OCI-LY7 (cell line): ENCODE measurements around the gene DIABLO. TPM values are rescaled to one million over a fixed set of nuclear protein-coding genes. Genes with fewer than 3 reads are reported as not detected.

ENCODE experiments used
- BruUV-seq: library from RNA; stranded (reverse); fragments of 400-500 nt; replicated peaks from 2 replicates; lab custom pipeline; 2021; lab: Mats Ljungman, UMichigan
- CTCF ChIA-PET: fragments of 300-600 bp; sonication (Branson Sonifier 250); formaldehyde crosslinking; loops from one replicate; lab custom pipeline; 2022; ENCODE audit warnings: antibody characterized with exemption; ENCODE audit not compliant: unreplicated experiment; lab: Charles Lee
- POLR2A ChIA-PET: fragments of 300-600 bp; sonication (Branson Sonifier 250); formaldehyde crosslinking; loops from one replicate; lab custom pipeline; 2022; ENCODE audit warnings: antibody characterized with exemption; lab: Charles Lee
- DNase-seq: peaks from one replicate; pipeline ENCODE4 v3.0.0-alpha.2; 2015; ENCODE audit warnings: low spot score
- H2AFZ ChIP-seq: fragments of 200-600 bp; sonication (generic), shearing (Covaris generic); 2 replicates; pipeline ENCODE4 v1.6.1; 2014; ENCODE audit warnings: mild to moderate bottlenecking, antibody characterized with exemption, low read length, moderate library complexity
- H3K27ac ChIP-seq: fragments of 200-600 bp; sonication (generic); 2 replicates; pipeline ENCODE4 v1.5.1; 2014; ENCODE audit warnings: mixed run types, low read depth, mild to moderate bottlenecking, moderate library complexity, low read length, inconsistent platforms; ENCODE audit not compliant: poor library complexity, severe bottlenecking
- H3K36me3 ChIP-seq: fragments of 200-600 bp; sonication (generic); 2 replicates; pipeline ENCODE4 v1.6.1; 2014; ENCODE audit warnings: mild to moderate bottlenecking, antibody characterized with exemption, low read length, moderate library complexity, mixed read lengths; ENCODE audit not compliant: insufficient read depth
- H3K4me1 ChIP-seq: fragments of 200-600 bp; sonication (generic); 2 replicates; pipeline ENCODE4 v1.5.1; 2014; ENCODE audit warnings: mild to moderate bottlenecking, low read length; ENCODE audit not compliant: insufficient read depth, poor library complexity, severe bottlenecking
- H3K4me2 ChIP-seq: fragments of 200-600 bp; sonication (generic); 2 replicates; pipeline ENCODE4 v1.6.1; 2014; ENCODE audit warnings: mild to moderate bottlenecking, low read length
- H3K4me3 ChIP-seq: fragments of 200-600 bp; sonication (generic); 2 replicates; pipeline ENCODE4 v1.5.1; 2014; ENCODE audit warnings: mild to moderate bottlenecking, low read depth, low read length; ENCODE audit not compliant: poor library complexity, severe bottlenecking
- H3K79me2 ChIP-seq: fragments of 200-600 bp; sonication (generic); 2 replicates; pipeline ENCODE4 v1.6.1; 2016; ENCODE audit warnings: low read depth, mild to moderate bottlenecking, low read length, moderate library complexity, mixed read lengths; ENCODE audit not compliant: insufficient read depth
- H3K9me2 ChIP-seq: fragments of 200-600 bp; sonication (generic); 2 replicates; pipeline ENCODE4 v1.6.1; 2016; ENCODE audit warnings: mild to moderate bottlenecking, low read length, mixed read lengths; ENCODE audit not compliant: insufficient read depth
- H3K9me3 ChIP-seq: fragments of 200-600 bp; sonication (generic); 2 replicates; pipeline ENCODE4 v1.6.1; 2014; ENCODE audit warnings: mild to moderate bottlenecking, mixed run types, low read length, mixed read lengths
- H4K20me1 ChIP-seq: fragments of 200-600 bp; sonication (generic); 2 replicates; pipeline ENCODE4 v1.6.1; 2014; ENCODE audit warnings: mild to moderate bottlenecking, antibody characterized with exemption, low read length, moderate library complexity, mixed read lengths; ENCODE audit not compliant: insufficient read depth
- CTCF ChIP-seq: fragments of 200-600 bp; sonication (generic); conservative IDR thresholded peaks from 2 replicates; pipeline ENCODE4 v1.5.1; 2014; ENCODE audit warnings: mild to moderate bottlenecking, antibody characterized with exemption, low read length, moderate library complexity, mixed read lengths
- EZH2phosphoT487 ChIP-seq: fragments of 200-600 bp; sonication (generic); IDR thresholded peaks from 2 replicates; pipeline ENCODE4 v1.6.1; 2018; ENCODE audit warnings: low read depth, borderline replicate concordance, mild to moderate bottlenecking, mixed run types, antibody characterized with exemption, low read length, moderate library complexity, mixed read lengths
- intact Hi-C: fragments of 100-400 bp; cut with micrococcal nuclease; formaldehyde crosslinking; loops from one replicate; pipeline ENCODE4 v1.10.0; 2022; ENCODE audit not compliant: unreplicated experiment
- total RNA-seq, 2 experiments: library from RNA; depleted of rRNA in 1 of 2; stranded (reverse); fragments of >200 nt in 1 of 2; shearing (Covaris generic) in 1 of 2; gene quantifications; 2 replicates each; pipeline ENCODE4 v1.2.3, GENCODE V29; 2014 to 2022

Gene DIABLO
- total RNA-seq, 2 experiments from 2014 or later: 53.9 to 56.5 TPM

DNA sequence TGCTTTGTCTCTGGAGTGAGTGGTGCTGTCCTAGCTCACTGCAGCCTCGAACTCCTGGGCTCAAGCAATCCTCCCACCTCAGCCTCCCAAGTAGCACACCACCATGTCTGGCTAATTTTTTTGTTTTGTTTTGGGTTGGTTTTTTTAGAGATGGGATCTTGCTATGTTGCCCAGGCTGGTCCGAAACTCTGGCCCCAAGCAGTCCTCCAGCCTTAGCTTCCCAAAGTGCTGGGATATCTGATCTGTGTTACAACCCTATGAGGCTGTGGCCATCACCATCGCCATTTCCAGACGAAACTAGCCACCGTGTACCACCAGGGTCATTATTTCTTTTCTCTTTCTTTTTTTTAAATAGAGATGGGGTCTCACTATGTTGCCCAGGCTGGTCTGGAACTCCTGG is 54.5 kb downstream of the DIABLO start:
- ChIA-PET POLR2A (no interaction called here), CTCF (no interaction called here)
- H3K36me3 ChIP-seq: no peaks in the 10 kb centered on the region
- no peaks in the 10 kb centered on the region for H3K79me2 ChIP-seq
- no peaks in the 10 kb centered on the region for H4K20me1 ChIP-seq
- no peaks in the 10 kb centered on the region for H3K9me2 ChIP-seq
- H3K27ac ChIP-seq: no peak overlapping the region
- no peak overlapping the region for H2AFZ ChIP-seq
- intact Hi-C loops: no loop called here
- H3K4me3 ChIP-seq: no peak overlapping the region
- BruUV-seq: no TSS peak
- no peak overlapping the region for H3K4me2 ChIP-seq
- TF ChIP-seq CTCF (no peak), EZH2phosphoT487 (no peak)
- H3K9me3 ChIP-seq: no peaks in the 10 kb centered on the region
- H3K4me1 ChIP-seq: no peaks in the 10 kb centered on the region
- DNase-seq: no peak

- Histone ChIP-seq H2AFZ (no peak overlapping the region), H3K4me2 (no peak overlapping the region), H3K79me2 (no peaks in the 10 kb centered on the region), H3K4me1 (no peaks in the 10 kb centered on the region), H4K20me1 (no peaks in the 10 kb centered on the region), H3K27ac (no peak overlapping the region), H3K9me3 (no peaks in the 10 kb centered on the region), H3K4me3 (no peak overlapping the region), H3K9me2 (no peaks in the 10 kb centered on the region), H3K36me3 (no peaks in the 10 kb centered on the region)
- POLR2A ChIA-PET: no interaction called here
- intact Hi-C loops: no loop called here
- no peak for DNase-seq
- no TSS peak for BruUV-seq
- no peak for TF ChIP-seq EZH2phosphoT487
- TF ChIP-seq CTCF: no peak
- CTCF ChIA-PET: no interaction called here
Measured at GRCh38 chr12:122168492-122168891, 57.4 kb downstream of the DIABLO start.

DNA sequence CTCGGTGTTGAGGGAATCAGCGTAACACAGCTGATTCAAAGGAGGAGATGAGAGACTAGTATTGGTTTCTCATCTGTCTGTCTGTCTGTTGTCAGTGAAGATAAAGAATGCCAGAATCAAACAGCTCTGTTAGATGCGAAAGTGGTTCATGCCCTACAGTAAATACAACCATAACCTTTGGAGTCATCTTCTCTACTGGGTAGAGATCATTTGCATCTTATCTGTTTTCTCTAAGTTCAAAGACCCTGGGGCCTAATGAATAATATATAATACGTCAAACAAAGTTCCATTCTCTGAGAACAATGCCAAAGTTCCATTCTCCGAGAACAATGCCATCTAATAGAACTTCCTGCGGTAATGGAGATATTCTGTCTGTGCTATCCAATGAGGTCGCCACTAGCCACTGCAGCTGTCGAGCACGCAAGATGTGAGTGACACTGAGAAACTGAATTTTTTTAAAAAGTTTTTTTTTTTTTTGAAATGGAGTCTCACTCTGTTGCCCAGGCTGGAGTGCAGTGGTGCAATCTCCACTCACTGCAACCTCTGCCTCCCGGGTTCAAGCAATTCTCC is 58.4 kb downstream of the DIABLO start:
- no peaks in the 10 kb centered on the region for H3K9me3 ChIP-seq
- BruUV-seq: no TSS peak
- H4K20me1 ChIP-seq: no peaks in the 10 kb centered on the region
- no peak overlapping the region for H2AFZ ChIP-seq
- no peak overlapping the region for H3K4me3 ChIP-seq
- H3K4me2 ChIP-seq: no peak overlapping the region
- no peaks in the 10 kb centered on the region for H3K4me1 ChIP-seq
- no peaks in the 10 kb centered on the region for H3K9me2 ChIP-seq
- no peaks in the 10 kb centered on the region for H3K36me3 ChIP-seq
- intact Hi-C loops: no loop called here
- DNase-seq: no peak
- no peak overlapping the region for H3K27ac ChIP-seq
- no peaks in the 10 kb centered on the region for H3K79me2 ChIP-seq
- ChIA-PET CTCF (no interaction called here), POLR2A (no interaction called here)
- TF ChIP-seq CTCF (no peak), EZH2phosphoT487 (no peak)
